Endodermal cell (in vitro differentiated cells): ENCODE measurements around the gene SLC46A3. TPM values are rescaled to one million over a fixed set of nuclear protein-coding genes. Genes with fewer than 3 reads are reported as not detected.

ENCODE experiments used
- DNase-seq: peaks from one replicate; pipeline ENCODE4 v3.0.0-alpha.2; 2017
- H3K27ac ChIP-seq: 2 replicates; pipeline ENCODE4 v1.5.1; 2013; ENCODE audit warnings: mild to moderate bottlenecking, low read depth, low read length, moderate library complexity
- H3K27me3 ChIP-seq: 2 replicates; pipeline ENCODE4 v1.6.1; 2013; ENCODE audit warnings: mild to moderate bottlenecking, low read length, moderate library complexity; ENCODE audit not compliant: insufficient read depth, control insufficient read depth, poor library complexity, severe bottlenecking
- H3K36me3 ChIP-seq: 2 replicates; pipeline ENCODE4 v1.7.0; 2013; ENCODE audit warnings: mild to moderate bottlenecking, low read length, moderate library complexity; ENCODE audit not compliant: control insufficient read depth, insufficient read depth
- H3K4me1 ChIP-seq: one replicate; pipeline ENCODE4 v1.7.0; 2013; ENCODE audit warnings: low read length; ENCODE audit not compliant: control insufficient read depth, insufficient read depth
- H3K4me3 ChIP-seq: 2 replicates; pipeline ENCODE4 v1.5.1; 2013; ENCODE audit warnings: mild to moderate bottlenecking, low read length, moderate library complexity
- H3K9ac ChIP-seq: 2 replicates; pipeline ENCODE4 v1.6.1; 2013; ENCODE audit warnings: mild to moderate bottlenecking, low read length, moderate library complexity; ENCODE audit not compliant: poor library complexity, severe bottlenecking; ENCODE audit errors: extremely low read depth
- H3K9me3 ChIP-seq: 2 replicates; pipeline ENCODE4 v1.6.1; 2013; ENCODE audit warnings: mild to moderate bottlenecking, low read length, moderate library complexity; ENCODE audit not compliant: control insufficient read depth
- H3K27ac Mint-ChIP-seq: 2 replicates; pipeline ENCODE4 v1.8.0; 2020; ENCODE audit warnings: mixed read lengths
- H3K27me3 Mint-ChIP-seq: 2 replicates; pipeline ENCODE4 v1.8.0; 2021; ENCODE audit warnings: mild to moderate bottlenecking, mixed read lengths; ENCODE audit not compliant: insufficient read depth
- H3K36me3 Mint-ChIP-seq: 2 replicates; pipeline ENCODE4 v1.8.0; 2020; ENCODE audit warnings: low read depth, mixed read lengths
- H3K4me1 Mint-ChIP-seq: 2 replicates; pipeline ENCODE4 v1.8.0; 2020; ENCODE audit warnings: mixed read lengths
- H3K4me3 Mint-ChIP-seq: 2 replicates; pipeline ENCODE4 v1.8.0; 2020; ENCODE audit warnings: mild to moderate bottlenecking, moderate library complexity, mixed read lengths
- H3K9me3 Mint-ChIP-seq: 2 replicates; pipeline ENCODE4 v1.8.0; 2020; ENCODE audit warnings: mild to moderate bottlenecking, mixed read lengths
- WGBS, 2 experiments: methylation state at CpG; one replicate each; pipeline versions ENCODE4 v1.1.5 to v1.1.7; 2013; ENCODE audit warnings: missing lambda C conversion rate in 2 of 2, mixed read lengths in 1 of 2; ENCODE audit not compliant: insufficient coverage in 1 of 2, insufficient read length in 1 of 2; 5-methylcytosine and 5-hydroxymethylcytosine counted together
- total RNA-seq, 2 donors: library from RNA; stranded (reverse); fragmentation: NEBNext Ultra II Directional in 1 of 2; extraction: Animal tissue kit (Norgen Biotek cat#: 25700) in 1 of 2; gene quantifications; 2 replicates in 1 of 2; 3 replicates in 1 of 2; pipeline ENCODE4 v1.2.1, GENCODE V29; 2021
- TF ChIP-seq, protein P1 (sequence below): fragments of 200-600 bp; sonication (generic); conservative IDR thresholded peaks from 2 replicates; pipeline ENCODE4 v1.5.0; 2021; ENCODE audit warnings: antibody characterized with exemption, mild to moderate bottlenecking

Gene SLC46A3
- total RNA-seq, 2 donors from 2014 or later = 1.8 to 2.9 TPM

DNA sequence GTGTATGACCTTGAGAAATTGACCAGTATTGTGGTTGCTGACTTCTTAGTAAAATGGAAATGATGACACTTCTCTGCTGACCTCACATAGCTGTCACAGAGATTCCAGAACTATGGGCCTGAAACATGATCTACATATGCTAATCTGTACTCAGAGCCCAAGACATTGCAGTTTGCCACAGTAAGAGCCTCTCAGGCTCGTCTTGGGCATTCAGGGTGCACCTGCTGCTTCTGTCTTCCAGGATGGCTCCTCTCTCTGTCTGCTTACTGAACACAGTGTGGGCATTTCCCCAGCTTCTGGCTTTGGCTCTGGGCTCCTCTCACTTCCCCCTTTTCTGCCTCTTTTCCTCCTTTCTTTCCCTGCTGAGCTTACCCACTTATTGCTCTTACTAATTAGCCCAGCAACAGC is 22.3 kb upstream of the SLC46A3 start:
- no peaks in the 10 kb centered on the region for H3K4me1 ChIP-seq
- peaks cover 15% of the 10 kb centered on the region for H3K4me1 Mint-ChIP-seq
- 62 to 65% methylated on average over 1 of the region's 1 CpG for WGBS, 2 experiments

DNA sequence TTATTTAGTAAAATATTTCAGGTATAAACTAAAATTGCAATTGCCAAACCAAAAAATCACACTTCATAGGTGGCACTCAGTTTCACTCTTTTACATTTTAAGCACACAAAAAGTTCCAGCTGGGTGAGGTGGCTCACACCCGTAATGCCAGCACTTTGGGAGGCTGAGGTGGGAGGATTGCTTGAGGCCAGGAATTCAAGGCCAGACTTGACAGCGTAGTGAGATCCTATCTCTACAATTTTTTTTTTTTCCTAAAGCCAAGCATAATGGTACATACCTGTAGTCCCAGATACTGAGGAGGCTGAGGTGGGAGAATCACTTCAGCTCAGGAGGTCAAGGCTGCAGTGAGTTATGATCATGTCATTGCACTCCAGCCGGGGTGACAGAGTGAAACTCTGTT is 20.6 kb upstream of the SLC46A3 start:
- Mint-ChIP-seq H3K9me3 (no peaks in the 10 kb centered on the region), H3K27me3 (peaks cover 4% of the 10 kb centered on the region), H3K4me3 (no peak overlapping the region), H3K27ac (no peak overlapping the region), H3K4me1 (peaks cover 11% of the 10 kb centered on the region), H3K36me3 (no peaks in the 10 kb centered on the region)
- no peaks in the 10 kb centered on the region for H3K27me3 ChIP-seq
- H3K27ac ChIP-seq = no peak overlapping the region
- H3K4me3 ChIP-seq = no peak overlapping the region
- H3K4me1 ChIP-seq = no peaks in the 10 kb centered on the region
- H3K9me3 ChIP-seq = no peaks in the 10 kb centered on the region
- TF ChIP-seq, protein P1, sequence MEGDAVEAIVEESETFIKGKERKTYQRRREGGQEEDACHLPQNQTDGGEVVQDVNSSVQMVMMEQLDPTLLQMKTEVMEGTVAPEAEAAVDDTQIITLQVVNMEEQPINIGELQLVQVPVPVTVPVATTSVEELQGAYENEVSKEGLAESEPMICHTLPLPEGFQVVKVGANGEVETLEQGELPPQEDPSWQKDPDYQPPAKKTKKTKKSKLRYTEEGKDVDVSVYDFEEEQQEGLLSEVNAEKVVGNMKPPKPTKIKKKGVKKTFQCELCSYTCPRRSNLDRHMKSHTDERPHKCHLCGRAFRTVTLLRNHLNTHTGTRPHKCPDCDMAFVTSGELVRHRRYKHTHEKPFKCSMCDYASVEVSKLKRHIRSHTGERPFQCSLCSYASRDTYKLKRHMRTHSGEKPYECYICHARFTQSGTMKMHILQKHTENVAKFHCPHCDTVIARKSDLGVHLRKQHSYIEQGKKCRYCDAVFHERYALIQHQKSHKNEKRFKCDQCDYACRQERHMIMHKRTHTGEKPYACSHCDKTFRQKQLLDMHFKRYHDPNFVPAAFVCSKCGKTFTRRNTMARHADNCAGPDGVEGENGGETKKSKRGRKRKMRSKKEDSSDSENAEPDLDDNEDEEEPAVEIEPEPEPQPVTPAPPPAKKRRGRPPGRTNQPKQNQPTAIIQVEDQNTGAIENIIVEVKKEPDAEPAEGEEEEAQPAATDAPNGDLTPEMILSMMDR = no peak
- no peaks in the 10 kb centered on the region for H3K36me3 ChIP-seq
- H3K9ac ChIP-seq = no peak overlapping the region
- no peak for DNase-seq
- WGBS, 2 experiments = 87 to 97% methylated on average over 2 to 3 of the region's 3 CpGs

More for the DNA sequence above, 22.3 kb upstream of the SLC46A3 start:
- Mint-ChIP-seq H3K27ac (no peak overlapping the region), H3K4me3 (no peak overlapping the region), H3K36me3 (no peaks in the 10 kb centered on the region), H3K9me3 (no peaks in the 10 kb centered on the region), H3K27me3 (peaks cover 4% of the 10 kb centered on the region)
- no peak overlapping the region for H3K27ac ChIP-seq
- DNase-seq = no peak
- H3K4me3 ChIP-seq = no peak overlapping the region
- no peaks in the 10 kb centered on the region for H3K9me3 ChIP-seq
- H3K27me3 ChIP-seq = no peaks in the 10 kb centered on the region
- TF ChIP-seq, protein P1 = no peak
- H3K9ac ChIP-seq = no peak overlapping the region
- no peaks in the 10 kb centered on the region for H3K36me3 ChIP-seq

DNA sequence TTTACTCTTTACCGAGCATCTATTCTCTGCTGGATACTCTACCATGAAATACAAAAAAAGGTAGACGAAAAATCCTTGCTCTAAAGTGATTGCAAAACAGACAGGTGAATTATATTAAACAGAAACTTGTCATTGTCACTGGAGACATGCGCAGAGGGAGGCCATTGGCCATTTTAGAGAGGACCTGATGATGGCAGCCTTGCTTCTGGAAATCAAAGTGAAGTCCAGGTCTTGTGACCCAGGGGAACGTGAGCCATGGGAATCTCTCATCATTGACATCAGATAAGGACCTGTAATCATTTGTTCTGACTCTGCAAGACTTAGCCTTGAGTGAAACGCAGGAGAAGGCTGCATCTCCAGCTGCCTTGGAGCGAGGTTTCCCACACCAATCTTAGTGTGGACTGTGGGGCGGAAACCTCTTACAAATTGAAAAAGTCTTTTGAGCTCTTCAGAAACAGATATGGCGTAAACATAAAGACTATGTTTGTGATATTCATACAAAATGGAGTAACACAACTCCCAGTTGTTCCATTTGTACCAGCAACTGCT is 16.8 kb upstream of the SLC46A3 start:
- no peak for DNase-seq
- Histone ChIP-seq H3K4me3 (no peak overlapping the region), H3K27me3 (no peaks in the 10 kb centered on the region), H3K4me1 (no peaks in the 10 kb centered on the region), H3K9me3 (no peaks in the 10 kb centered on the region), H3K9ac (no peak overlapping the region), H3K36me3 (no peaks in the 10 kb centered on the region), H3K27ac (no peak overlapping the region)
- TF ChIP-seq, protein P1 = no peak
- no peaks in the 10 kb centered on the region for H3K9me3 Mint-ChIP-seq
- WGBS, 2 experiments = 83 to 96% methylated on average over 6 to 7 of the region's 8 CpGs
- no peak overlapping the region for H3K27ac Mint-ChIP-seq
- peaks cover 3% of the 10 kb centered on the region for H3K4me1 Mint-ChIP-seq
- no peaks in the 10 kb centered on the region for H3K36me3 Mint-ChIP-seq
- no peak overlapping the region for H3K4me3 Mint-ChIP-seq
- H3K27me3 Mint-ChIP-seq = peaks cover 2% of the 10 kb centered on the region
